Measurements from ENCODE around the gene EPM2A. TPM values are rescaled to one million over a fixed set of nuclear protein-coding genes. Genes with fewer than 3 reads are reported as not detected.

EPM2A gene
- total and polyA plus RNA-seq, 10 of the 15 experiments (the other 5 are each of a cell fraction or from before 2014, with no cell fraction given): 3.4 to 13.0 (median 7.9) TPM

DNA sequence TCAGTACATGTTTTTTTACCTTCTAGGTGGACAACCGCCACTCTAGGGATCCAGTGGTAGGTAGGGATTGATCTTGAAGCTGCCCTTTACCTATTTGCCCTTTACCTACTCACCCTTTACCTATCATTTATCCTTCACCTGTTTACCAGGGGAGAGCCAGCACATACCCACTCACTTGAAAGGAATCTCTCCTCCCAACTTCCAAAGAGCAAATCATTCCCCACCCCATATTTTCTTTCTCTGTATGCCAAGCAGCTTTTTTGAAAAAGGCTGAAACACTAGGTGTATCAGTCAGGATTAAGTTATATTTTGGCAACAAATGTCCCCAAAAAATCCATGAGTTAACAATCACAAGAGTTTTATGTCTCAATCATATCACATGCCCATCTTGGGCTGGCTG is 10.5 kb upstream of the EPM2A start (continued):
- TF ChIP-seq, protein P1, sequence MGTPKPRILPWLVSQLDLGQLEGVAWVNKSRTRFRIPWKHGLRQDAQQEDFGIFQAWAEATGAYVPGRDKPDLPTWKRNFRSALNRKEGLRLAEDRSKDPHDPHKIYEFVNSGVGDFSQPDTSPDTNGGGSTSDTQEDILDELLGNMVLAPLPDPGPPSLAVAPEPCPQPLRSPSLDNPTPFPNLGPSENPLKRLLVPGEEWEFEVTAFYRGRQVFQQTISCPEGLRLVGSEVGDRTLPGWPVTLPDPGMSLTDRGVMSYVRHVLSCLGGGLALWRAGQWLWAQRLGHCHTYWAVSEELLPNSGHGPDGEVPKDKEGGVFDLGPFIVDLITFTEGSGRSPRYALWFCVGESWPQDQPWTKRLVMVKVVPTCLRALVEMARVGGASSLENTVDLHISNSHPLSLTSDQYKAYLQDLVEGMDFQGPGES (IDR thresholded peaks at IDR 0.05): no peak
- no peak for TF ChIP-seq CEBPB (IDR thresholded peaks at IDR 0.05; ENCODE audit: borderline replicate concordance in 1 of 2, low read depth in 2 of 2, low read length in 2 of 2)
- TF ChIP-seq CREB1 (IDR thresholded peaks at IDR 0.05; ENCODE audit: low read depth): no peak
- TF ChIP-seq RB1 (IDR thresholded peaks at IDR 0.05; ENCODE audit: borderline replicate concordance): no peak
- no peak for TF ChIP-seq MYB (IDR thresholded peaks at IDR 0.05; ENCODE audit: borderline replicate concordance, low read depth, low read length)
- TF ChIP-seq TCF7 (IDR thresholded peaks at IDR 0.05; ENCODE audit: borderline replicate concordance): no peak
- TF ChIP-seq, protein P2, sequence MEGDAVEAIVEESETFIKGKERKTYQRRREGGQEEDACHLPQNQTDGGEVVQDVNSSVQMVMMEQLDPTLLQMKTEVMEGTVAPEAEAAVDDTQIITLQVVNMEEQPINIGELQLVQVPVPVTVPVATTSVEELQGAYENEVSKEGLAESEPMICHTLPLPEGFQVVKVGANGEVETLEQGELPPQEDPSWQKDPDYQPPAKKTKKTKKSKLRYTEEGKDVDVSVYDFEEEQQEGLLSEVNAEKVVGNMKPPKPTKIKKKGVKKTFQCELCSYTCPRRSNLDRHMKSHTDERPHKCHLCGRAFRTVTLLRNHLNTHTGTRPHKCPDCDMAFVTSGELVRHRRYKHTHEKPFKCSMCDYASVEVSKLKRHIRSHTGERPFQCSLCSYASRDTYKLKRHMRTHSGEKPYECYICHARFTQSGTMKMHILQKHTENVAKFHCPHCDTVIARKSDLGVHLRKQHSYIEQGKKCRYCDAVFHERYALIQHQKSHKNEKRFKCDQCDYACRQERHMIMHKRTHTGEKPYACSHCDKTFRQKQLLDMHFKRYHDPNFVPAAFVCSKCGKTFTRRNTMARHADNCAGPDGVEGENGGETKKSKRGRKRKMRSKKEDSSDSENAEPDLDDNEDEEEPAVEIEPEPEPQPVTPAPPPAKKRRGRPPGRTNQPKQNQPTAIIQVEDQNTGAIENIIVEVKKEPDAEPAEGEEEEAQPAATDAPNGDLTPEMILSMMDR (IDR thresholded peaks at IDR 0.05 in 2 of 3, conservative IDR thresholded peaks at IDR 0.05 in 1 of 3; ENCODE audit: control insufficient read depth in 2 of 3, extremely low read depth in 1 of 3, insufficient read depth in 1 of 3, low read depth in 3 of 3, low read length in 3 of 3): no peak

DNA sequence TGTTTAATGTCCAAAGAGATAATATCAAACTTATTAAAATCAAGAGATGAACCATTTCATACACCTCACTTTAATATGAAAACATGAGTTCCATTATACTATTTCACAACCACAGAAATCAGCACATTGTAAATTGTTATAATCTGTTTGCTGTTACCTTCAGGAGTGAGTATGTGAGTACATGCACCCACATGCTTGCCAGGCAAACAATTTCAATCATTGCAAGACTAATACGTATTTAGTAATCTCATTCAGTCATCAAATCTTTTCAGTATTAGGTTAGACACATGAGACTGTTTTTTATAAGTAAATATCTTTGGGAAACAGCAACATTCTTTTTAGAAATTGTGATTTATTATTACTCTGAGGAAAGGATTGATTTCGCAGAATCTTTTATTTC is 9.3 kb upstream of the EPM2A start:
- no TSS peak for BruUV-seq (replicated peaks)
- FAIRE-seq: no peak
- DNase-seq (ENCODE audit: low read depth, low spot score): no peak
- ChIA-PET POLR2A (no interaction called here), CTCF (no interaction called here), RAD21 (ENCODE audit: unreplicated experiment) (no interaction called here), SMC1A (ENCODE audit: uncharacterized antibody, unreplicated experiment) (no interaction called here)
- Histone ChIP-seq H3K36me3 (ENCODE audit: control insufficient read depth in 2 of 2, insufficient read depth in 2 of 2, low read length in 1 of 2) (no peaks in the 10 kb centered on the region), H3K4me1 (ENCODE audit: control insufficient read depth, insufficient read depth, low read length) (no peaks in the 10 kb centered on the region; the same call in 1 of the 2 replicates), H4K20me1 (ENCODE audit: control insufficient read depth, insufficient read depth) (no peaks in the 10 kb centered on the region), H3K27ac (ENCODE audit: control insufficient read depth, insufficient read depth) (no peak overlapping the region), H3K4me3 (no peak overlapping the region), H3K27me3 (replicated peaks in 1 of 2; ENCODE audit: control insufficient read depth in 2 of 2, insufficient read depth in 2 of 2, low read length in 1 of 2) (no peaks in the 10 kb centered on the region), H3K4me2 (ENCODE audit: control insufficient read depth, insufficient read depth) (no peak overlapping the region), H3K9me3 (replicated peaks; ENCODE audit: control insufficient read depth, insufficient read depth, low read length) (no peaks in the 10 kb centered on the region), H3K79me2 (ENCODE audit: control insufficient read depth, insufficient read depth, low read length) (no peaks in the 10 kb centered on the region), H2AFZ (ENCODE audit: control insufficient read depth, low read depth, low read length) (no peak overlapping the region), H3K9ac (ENCODE audit: control insufficient read depth, insufficient read depth, low read length) (no peak overlapping the region)
- in situ Hi-C loops (cut with MboI): no loop called here
- intact Hi-C loops (cut with micrococcal nuclease; ENCODE audit: unreplicated experiment): loop anchor here (5.0 kb wide), 1 partner anchor 58 kb away; no protein-coding TSS in a partner anchor
- 93% methylated on average over 2 of the region's 2 CpGs for WGBS (ENCODE audit: insufficient coverage, insufficient replicate concordance, low lambda C conversion rate, missing lambda C conversion rate)
- no peak for TF ChIP-seq ZNF622 (IDR thresholded peaks at IDR 0.05)
- TF ChIP-seq, protein P3, sequence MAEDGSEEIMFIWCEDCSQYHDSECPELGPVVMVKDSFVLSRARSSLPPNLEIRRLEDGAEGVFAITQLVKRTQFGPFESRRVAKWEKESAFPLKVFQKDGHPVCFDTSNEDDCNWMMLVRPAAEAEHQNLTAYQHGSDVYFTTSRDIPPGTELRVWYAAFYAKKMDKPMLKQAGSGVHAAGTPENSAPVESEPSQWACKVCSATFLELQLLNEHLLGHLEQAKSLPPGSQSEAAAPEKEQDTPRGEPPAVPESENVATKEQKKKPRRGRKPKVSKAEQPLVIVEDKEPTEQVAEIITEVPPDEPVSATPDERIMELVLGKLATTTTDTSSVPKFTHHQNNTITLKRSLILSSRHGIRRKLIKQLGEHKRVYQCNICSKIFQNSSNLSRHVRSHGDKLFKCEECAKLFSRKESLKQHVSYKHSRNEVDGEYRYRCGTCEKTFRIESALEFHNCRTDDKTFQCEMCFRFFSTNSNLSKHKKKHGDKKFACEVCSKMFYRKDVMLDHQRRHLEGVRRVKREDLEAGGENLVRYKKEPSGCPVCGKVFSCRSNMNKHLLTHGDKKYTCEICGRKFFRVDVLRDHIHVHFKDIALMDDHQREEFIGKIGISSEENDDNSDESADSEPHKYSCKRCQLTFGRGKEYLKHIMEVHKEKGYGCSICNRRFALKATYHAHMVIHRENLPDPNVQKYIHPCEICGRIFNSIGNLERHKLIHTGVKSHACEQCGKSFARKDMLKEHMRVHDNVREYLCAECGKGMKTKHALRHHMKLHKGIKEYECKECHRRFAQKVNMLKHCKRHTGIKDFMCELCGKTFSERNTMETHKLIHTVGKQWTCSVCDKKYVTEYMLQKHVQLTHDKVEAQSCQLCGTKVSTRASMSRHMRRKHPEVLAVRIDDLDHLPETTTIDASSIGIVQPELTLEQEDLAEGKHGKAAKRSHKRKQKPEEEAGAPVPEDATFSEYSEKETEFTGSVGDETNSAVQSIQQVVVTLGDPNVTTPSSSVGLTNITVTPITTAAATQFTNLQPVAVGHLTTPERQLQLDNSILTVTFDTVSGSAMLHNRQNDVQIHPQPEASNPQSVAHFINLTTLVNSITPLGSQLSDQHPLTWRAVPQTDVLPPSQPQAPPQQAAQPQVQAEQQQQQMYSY (CRISPR knock-in tag; IDR thresholded peaks at IDR 0.05): no peak
- TF ChIP-seq MEF2A (IDR thresholded peaks at IDR 0.05; ENCODE audit: insufficient read depth, low read depth, low read length): no peak
- TF ChIP-seq CHD1 (IDR thresholded peaks at IDR 0.05; ENCODE audit: low read depth, low read length): no peak
- TF ChIP-seq JUND (IDR thresholded peaks at IDR 0.05; ENCODE audit: low read depth, low read length): no peak
- TF ChIP-seq SREBF1 (IDR thresholded peaks at IDR 0.05; ENCODE audit: low read length): no peak
- TF ChIP-seq, protein P4, sequence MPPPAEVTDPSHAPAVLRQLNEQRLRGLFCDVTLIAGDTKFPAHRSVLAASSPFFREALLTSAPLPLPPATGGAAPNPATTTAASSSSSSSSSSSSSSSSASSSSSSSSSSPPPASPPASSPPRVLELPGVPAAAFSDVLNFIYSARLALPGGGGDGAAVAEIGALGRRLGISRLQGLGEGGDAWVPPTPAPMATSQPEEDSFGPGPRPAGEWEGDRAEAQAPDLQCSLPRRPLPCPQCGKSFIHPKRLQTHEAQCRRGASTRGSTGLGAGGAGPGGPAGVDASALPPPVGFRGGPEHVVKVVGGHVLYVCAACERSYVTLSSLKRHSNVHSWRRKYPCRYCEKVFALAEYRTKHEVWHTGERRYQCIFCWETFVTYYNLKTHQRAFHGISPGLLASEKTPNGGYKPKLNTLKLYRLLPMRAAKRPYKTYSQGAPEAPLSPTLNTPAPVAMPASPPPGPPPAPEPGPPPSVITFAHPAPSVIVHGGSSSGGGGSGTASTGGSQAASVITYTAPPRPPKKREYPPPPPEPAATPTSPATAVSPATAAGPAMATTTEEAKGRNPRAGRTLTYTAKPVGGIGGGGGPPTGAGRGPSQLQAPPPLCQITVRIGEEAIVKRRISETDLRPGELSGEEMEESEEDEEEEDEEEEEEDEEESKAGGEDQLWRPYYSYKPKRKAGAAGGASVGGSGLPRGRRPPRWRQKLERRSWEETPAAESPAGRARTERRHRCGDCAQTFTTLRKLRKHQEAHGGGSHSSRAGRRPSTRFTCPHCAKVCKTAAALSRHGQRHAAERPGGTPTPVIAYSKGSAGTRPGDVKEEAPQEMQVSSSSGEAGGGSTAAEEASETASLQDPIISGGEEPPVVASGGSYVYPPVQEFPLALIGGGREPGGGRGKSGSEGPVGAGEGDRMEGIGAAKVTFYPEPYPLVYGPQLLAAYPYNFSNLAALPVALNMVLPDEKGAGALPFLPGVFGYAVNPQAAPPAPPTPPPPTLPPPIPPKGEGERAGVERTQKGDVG (CRISPR knock-in tag; IDR thresholded peaks at IDR 0.05): no peak
- ATAC-seq: no peak
